Stimulated activated CD4-positive, alpha-beta T cell treated with anti-CD3 and anti-CD28 coated beads, Interleukin-4, amount 100 ng/mL, for 1 hour (primary cell): ENCODE data around the gene ARID4B.
"Not testable (repeated sequence)": the region's sequence is repeated elsewhere in the genome, so short reads cannot be mapped to it uniquely, and the experiment has no call there.

Experiments
- DNase-seq: peaks from one replicate; pipeline ENCODE4 v3.0.0-alpha.2; 2020

The ARID4B gene

DNA sequence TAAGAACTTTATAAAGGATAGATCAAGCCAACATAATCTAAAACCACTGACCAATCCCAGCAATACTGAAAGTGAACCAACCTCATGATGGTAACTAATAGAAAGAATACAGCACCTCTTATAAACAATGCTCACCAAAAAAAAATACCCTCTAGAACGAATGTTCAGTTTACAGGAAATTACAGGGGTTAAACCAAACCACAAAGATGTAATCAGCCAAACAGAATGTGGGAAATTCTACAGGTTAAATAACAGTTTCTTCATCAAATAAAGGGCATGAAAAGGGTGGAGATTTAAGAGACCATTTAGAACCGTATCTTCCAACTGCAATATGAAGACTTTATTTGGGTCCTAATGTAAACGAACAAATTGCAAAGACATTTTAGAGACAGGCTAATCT is 30.4 kb downstream of the ARID4B start:
- no peak for DNase-seq

DNA sequence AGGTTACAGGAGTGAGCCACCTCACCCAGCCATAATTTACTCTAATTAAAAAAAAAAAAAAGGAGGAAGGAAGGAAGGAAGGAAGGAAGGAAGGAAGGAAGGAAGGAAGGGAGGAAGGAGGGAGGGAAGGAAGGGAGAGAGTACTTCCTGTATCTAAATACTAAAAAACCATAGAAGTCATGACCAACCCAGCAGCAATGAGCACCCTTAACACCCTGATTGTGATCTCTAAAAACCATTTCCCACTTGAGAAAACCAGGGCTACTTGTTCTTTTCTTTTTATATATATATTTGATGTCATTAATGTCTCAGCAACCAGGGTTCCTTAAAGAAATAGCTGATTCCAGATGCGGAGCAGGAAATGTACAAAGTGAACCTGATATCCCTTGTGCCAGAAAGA is 31.2 kb downstream of the ARID4B start:
- DNase-seq: no peak

DNA sequence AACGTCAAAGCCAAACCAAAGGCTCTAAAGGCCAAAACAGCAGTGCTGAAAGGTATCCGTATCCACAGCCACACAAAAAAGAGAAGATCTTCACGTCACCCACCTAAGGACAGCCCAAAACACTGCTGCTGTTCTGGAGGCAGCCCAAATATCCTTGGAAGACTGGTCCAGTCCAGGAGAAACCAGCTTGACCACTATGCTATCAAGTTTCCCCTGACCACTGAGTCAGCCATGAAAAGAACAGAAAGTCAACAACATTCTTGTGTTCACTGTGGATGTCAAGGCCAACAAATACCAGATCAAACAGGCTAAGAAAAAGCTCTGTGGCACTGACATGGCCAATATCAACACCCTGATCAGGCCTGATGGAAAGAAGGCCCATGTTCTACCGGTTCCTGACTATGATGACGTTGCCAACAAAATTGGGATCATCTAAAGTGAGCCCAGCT is 32.1 kb downstream of the ARID4B start:
- no peak for DNase-seq

DNA sequence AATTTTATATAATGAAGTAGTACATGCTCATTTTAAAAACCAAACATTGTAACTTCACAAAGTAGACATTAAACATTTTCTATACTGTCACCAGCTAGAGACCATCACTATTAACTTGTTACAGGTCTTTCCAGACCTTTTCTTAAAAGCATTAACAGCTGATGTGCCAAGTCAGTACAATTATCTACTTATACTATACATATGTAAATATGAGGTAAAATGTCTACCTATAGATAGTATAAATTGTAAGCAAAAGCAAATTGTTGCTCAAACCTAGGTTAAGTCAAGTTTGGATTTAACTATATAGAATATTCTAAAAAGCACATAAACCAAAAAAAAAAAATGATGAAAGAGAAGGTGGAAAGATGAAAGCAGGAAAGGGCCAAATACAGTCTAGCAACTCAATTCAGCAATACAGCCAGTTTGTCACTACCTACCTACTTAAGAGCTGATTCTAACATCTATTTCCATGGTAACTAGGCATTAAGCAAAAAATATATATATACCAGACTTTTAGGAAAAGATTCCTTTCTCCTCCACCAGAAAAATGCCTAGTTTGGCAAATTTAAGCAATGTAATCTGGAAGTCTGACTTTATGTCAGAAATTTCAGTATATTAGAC is 34.5 kb downstream of the ARID4B start:
- no peak for DNase-seq

DNA sequence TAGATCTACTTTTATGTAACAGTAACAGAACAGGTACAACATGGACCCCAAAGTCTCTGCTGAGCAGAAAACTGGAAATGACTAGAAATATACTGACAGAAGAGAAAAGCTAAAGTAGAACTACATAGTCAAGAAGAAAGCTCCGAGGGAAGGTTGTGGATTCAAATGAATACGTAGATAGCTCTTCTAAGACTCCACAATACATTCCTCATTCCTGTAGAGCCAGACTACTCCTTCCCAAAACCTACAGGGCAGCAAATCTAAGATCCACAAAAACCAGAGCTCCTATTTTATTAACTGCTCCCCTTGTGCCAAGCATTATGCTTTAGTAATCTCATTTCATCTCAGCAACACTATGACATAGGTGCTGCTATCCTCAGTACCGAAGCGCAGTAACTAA is 35.2 kb downstream of the ARID4B start:
- no peak for DNase-seq

DNA sequence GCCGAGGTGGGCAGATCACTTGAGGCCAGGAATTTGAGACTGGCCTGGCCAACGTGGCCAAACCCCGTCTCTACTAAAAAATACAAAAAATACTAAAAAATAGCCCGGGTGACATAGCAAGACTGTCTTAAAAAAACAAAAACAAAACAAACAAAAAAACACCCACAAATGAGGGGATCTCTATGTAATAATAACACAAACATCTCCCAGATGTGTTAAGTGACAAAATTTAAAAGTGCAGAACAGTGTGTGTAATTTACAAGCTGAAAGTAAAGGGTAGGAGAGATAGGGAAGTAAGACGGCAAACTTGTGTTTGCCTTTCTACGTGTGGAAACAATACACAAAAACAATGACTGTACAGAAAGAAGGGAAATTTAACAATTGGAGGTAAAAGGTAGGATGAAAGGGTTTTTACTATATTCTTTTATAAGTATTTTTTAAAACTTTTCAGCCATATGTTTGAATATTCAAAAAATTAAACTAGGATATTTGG is 36.3 kb downstream of the ARID4B start:
- no peak for DNase-seq

DNA sequence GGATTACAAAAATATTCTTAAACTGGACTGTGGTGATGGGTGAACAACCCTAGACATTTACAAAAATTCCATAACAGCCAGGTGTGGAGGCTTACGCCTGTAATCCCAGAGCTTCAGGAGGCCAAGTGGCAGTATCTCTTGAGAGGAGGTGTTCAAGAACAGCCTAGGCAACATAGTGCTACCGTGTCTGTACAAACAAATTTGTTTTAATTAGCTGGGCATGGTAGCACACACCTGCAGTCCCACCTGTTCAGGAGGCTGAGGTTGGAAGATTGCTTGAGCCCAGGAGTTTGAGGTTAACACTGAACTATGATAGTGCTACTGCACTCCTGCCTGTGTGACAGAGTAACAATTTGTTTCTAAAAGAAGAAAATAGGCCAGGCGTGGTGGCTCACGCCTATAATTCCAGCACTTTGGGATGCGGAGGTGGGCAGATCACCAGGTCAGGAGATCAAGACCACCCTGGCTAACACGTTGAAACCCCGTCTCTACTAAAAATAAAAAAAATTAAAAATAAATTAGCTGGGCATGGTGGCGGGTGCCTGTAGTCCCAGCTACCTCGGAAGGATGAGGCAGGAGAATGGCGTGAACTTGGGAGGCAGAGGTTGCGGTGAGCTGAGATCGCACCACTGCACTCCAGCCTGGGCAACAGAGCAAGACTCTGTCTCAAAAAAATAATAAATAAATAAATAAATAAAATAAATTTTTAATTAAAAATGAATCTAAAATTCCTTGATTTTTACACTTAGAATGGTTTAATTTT is 37.1 kb downstream of the ARID4B start:
- DNase-seq: no peak

DNA sequence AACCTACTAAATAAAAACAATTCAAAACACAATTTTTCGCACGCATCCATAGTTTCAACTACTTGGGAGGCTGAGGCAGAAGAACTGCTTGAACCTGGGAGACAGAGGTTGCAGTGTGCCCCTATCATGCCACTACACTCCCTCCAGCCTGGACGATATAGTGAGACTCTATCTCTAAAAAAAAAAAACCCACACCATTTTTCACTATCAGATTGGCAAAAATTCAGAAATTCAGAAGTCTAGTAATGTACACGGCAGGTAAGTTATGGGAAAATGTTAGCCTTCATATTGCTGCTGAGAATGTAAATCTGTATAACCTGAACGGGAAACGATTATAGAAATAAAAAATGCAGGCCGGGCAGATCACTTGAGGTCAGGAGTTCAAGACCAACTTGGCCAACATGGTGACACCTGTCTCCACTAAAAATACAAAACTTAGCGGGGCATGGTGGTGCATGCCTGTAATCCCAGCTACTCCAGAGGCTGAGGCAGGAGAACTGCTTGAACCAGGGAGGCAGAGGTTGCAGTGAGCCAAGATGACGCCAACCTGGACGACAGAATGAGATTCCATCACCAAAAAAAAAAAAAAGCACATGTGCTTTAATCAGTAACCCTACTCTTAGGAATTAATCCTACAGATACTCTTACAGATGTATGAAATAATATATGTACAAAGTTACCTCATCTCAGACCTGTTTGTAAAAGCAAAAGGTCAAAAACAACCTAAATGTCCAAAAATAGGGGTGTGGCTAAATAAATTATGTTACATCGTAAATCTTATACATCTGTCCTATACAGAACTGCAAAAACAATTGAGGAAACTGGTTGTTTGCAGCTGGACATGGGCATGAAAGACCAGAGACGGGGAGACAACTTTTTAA is 37.9 kb downstream of the ARID4B start:
- DNase-seq: no peak

DNA sequence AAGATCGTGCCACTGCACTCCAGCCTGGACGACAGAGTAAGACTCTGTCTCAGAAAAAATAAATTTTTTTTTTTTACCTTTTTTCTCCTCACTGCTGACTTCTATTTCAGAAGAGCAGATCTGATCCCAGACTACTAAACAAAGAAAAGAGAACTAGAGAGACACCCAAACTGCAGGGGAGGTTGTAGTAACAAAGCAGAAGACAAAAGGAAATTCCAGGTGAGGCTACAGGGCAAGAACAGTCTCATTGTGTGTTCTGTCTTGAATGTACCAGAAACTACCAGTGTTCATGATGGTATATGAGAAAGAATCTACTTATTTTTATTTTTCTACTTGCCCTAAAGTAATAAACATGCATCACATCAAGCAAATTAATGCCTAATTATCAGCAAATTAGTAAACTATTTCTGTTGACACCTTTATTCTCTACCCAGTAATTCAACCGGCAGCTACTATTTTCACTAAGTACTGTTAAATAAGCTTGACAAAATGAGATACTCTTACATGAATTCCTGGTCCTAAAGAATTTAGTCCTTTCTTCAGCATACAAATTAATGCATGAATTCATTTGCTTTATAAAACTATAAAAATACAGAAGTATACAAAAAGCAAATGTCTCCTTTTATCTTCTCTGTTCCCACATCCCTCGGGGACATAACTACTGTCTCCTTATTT is 40.6 kb downstream of the ARID4B start:
- DNase-seq: no peak

DNA sequence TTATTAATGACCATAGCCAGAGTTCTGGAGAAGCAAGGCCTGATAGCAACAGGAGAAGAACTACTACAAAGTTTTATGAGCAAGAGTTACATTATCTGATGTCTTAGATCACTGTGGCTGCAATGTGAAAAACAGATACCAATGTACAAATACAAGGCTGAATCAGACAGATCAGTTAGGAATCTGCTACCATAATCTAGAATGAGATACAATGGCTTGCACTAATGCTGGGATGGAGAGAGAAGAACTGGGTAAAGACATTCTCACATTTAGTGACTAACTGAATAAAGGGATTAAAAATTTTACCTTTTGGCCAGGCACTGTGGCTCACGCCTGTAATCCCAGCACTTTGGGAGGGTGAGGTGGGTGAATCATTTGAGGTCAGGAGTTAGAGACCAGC is 41.3 kb downstream of the ARID4B start:
- DNase-seq: no peak

DNA sequence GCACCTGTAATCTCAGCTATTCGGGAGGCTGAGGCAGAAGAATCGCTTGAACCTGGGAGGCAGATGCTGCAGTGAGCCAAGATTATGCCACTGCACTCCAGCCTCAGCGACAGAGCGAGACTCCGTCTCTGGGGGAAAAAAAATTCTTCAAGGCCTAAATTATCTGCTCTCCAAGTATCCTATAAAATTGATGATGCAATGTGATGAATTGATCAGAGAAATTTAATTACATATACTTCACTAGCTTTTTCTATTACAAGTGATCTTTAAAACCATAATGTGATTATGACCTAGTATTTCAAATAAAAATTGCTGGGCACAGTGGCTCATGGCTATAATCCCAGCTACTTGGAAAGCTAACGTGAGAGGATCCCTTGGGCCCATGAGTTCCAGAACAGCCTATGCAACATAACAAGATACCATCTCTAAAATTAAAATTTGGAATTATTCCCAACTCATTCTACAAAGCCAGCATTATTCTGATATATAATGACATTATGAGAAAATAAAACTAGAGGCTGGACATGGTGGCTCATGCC is 43.7 kb downstream of the ARID4B start:
- no peak for DNase-seq

DNA sequence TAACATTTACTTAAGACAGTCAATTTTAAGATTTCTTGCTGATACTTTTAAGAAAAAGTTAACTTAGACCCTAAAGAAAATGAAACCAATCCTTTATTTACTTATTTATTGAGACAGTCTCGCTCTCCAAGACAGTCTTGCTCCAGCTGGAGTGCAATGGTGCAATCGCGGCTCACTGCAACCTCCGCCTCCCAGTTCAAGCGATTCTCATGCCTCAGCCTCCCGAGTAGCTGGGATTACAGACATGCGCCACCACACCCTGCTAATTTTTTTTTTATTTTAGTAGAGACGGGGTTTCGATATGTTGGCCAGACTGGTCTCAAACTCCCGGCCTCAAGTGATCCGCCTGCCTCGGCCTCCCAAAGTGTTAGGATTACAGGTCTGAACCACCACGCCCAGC is 44.3 kb downstream of the ARID4B start:
- not testable (repeated sequence) for DNase-seq

DNA sequence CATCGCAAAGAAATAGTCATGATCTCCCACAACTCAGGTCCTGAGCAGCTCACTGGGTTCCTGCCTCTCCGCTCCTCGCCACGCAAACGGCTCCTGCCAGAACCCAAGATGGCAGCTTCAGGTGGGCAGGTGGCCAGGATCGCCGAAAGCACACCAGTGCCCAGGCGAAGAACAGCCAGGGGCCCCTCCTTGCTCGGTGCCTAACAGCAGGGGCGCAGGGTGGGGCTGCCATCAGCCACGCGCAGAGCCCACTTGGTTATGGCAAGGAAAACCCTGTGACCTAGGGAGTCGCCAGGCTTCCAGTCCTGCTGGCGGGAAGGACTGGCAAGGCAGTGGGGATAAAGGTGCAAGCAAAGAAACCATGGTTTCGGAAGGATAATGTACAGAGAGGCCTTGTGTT is 47.5 kb downstream of the ARID4B start:
- DNase-seq: no peak

DNA sequence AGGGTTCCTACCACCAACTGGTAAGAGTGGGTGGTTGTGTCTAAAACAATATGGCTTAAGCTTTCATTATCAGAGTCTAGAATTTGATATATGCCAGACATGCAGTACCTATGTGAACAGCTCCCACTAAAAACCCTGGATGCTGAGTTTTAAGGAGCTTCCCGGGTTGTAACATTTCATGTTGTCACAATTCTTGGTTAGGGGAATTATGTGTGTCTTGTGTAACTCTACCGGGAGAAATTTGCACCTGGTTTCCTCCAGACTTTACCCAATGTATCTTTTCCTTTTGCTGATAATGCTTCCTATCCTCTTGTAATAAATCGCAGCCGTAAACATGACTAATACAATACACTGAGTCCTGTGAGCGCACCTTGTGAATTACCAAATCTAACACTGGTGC is 48.3 kb downstream of the ARID4B start:
- DNase-seq: no peak

DNA sequence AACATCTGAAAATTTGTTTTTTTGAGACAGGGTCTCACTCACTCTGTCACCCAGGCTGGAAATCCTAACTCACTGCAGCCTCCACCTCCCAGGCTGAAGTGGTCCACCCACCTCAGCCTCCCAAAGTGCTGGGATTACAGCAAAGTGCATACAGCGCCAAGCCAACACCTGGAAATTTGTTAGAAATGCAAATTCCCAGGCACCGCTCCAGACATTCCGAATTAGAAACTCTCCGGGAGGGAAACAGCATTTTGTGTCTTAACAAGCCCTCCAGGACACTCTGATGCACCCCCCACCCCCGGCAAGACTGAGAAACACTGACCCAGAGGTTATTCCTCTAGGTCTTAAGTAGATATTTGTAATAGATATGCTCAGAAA is 49.1 kb downstream of the ARID4B start:
- no peak for DNase-seq

DNA sequence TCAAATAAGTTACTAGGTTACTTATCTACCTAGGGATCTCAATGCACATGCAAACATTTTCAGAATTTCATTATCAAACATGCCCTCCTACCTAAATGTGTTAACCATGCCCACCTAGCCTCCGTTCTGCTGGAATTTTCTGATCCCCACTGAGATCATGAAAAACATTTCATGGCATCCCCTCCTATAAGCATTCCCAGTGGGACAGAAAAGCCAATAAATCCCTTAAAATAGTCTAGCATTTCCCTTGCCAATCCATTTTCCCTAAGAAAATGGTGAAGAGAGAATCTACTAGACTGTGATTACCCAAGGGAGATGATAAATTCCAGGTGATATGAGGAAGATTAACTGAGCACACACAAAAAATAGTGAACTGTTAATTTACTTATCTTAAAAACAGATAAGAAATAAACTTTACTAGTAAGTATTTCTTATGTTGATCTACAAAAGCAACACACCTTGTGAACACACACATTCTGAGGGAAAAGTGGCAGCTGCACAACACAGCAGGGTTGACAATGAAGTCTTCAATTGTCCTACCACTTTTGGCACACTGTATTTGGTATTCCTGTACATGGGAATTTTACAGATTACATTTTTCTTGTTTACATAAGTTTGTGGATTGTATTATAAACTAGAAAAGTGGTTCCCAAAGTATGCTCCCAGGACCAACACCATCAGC is 49.6 kb downstream of the ARID4B start:
- DNase-seq: no peak

DNA sequence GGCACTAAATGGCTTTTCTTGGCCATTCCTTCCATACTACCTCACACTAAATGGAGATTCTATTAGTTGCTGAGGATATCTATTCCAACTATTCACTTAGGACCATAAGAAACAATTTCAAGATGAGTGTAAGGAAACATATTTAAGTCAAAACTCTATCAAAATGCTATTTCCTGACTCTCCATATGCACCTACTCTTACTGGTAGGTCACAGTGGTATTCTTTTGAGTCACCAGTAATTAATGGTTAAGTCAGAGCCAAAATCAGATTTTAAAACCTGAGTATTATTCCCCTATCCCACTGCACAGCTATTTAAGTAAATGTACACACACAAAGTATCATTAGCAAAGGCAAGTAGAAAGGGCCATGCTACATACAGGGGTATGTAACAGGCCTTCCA is 50.3 kb downstream of the ARID4B start:
- no peak for DNase-seq

DNA sequence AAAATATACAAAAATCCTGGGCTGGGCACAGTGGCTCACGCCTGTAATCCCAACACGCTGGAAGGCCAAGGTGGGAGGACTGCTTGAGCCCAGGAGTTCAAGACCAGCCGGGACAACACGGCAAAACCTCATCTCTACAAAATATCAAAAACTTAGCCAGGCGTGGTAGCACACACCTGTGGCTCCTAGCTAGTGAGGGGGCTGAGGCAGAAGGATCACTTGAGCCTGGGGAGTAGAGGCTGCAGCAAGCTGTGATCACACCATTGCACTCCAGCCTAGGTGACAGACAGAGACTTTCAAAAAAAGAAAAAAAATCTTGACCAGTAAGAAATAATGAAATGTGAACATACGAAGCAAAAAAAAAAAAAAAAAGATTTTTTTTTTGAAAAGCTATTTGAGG is 52.1 kb downstream of the ARID4B start:
- DNase-seq: no peak

DNA sequence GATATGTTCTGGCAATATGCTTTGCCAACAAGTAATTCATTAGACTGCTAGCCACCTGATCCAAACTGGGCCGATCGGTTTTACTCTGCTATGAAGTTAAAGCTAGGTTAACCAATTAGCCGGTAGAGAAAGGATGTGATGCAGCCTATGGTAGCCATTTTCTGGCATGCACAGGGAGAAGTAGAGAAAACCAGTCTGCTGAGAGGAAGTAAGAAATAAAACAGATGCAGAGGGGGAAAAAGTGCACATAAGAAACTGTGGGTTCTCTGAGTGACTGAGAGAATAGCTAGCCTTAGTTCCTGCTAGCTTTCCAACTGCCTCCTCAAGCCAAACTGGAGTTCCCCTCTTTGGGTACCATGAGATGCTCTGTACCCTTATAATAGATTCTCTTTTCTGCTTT is 52.8 kb downstream of the ARID4B start:
- DNase-seq: no peak

DNA sequence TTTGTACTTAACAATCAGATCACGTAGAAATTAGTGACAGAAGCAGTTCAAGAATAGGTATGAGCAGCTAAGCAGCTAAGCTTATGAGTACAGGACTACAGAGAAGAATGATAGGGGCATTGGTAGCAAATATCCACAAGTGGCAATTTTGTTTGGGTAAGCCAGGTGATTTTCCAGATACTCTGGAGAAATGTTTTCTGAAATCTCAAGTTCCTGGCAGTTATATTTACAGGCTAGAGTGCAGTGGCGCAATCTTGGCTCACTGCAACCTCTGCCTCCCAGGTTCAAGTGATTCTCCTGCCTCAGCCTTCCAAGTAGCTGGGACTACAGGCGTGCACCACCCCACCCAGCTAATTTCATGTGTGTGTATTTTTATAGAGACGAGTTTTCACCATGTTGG is 55.1 kb downstream of the ARID4B start:
- no peak for DNase-seq

DNA sequence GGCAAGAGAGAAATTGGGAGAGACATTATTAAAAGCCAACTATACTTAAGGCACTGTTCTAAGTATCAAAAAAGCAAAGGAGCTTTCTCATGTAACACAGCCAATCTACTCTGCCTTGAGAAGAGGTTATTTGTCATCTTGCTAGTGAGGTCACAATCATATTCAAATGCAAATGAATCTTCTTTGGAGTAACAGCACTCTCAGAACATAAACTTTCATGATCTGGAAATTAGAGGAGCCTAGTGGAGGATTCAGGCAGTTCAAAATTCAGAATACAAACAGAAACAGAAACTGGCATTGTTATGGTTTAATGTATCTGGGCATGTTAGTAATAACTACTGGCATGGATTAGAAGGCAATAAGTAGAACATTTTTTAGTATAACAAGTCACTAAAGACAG is 57.4 kb downstream of the ARID4B start:
- no peak for DNase-seq

DNA sequence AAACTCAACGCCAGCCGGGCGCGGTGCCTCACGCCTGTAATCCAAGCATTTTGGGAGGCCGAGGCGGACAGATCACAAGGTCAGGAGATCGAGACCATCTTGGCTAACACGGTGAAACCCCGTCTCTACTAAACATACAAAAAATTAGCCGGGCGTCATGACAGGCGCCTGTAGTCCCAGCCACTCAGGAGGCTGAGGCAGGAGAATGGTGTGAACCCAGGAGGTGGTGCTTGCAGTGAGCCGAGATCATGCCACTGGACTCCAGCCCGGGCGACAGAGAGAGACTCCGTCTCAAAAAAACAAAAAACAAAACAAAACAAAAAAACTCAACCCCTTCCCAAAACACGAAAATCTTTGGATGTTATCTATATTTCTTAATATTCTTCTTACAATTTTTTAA is 58.0 kb downstream of the ARID4B start:
- DNase-seq: not testable (repeated sequence)
